Renal cortex interstitium (tissue), 11 donors: ENCODE data around the gene DHX30. TPM values are rescaled to one million over a fixed set of nuclear protein-coding genes. Genes with fewer than 3 reads are reported as not detected.
"Not testable (repeated sequence)": the region's sequence is repeated elsewhere in the genome, so short reads cannot be mapped to it uniquely, and the experiment has no call there.

Source experiments
- DNase-seq, 11 donors: peaks; one replicate each; pipeline ENCODE4 v3.0.0-alpha.2; 2013; ENCODE audit warnings: low read depth in 9 of 11, low spot score in 4 of 11; ENCODE audit errors: extremely low read depth in 1 of 11
- polyA plus RNA-seq, 3 donors: library from polyadenylated mRNA; unstranded; fragments of 120-200 nt; gene quantifications; one replicate each; pipeline ENCODE4 v1.2.1, GENCODE V29; 2013; ENCODE audit not compliant: insufficient read length in 3 of 3

The DHX30 gene
- polyA plus RNA-seq, 3 donors: 56.9 to 70.5 (median 70.3) TPM

GRCh38 chr3:47868306-47868705 lies 65.4 kb downstream of the DHX30 start:
- no peak for DNase-seq

- no peak for DNase-seq
Observed at GRCh38 chr3:47870156-47870555, 67.2 kb downstream of the DHX30 start.

GRCh38 chr3:47870702-47871260 lies 67.8 kb downstream of the DHX30 start:
- DNase-seq: no peak

GRCh38 chr3:47871389-47871788 lies 68.5 kb downstream of the DHX30 start:
- DNase-seq: no peak

GRCh38 chr3:47872916-47873315 lies 70.0 kb downstream of the DHX30 start:
- DNase-seq: no peak

- DNase-seq: no peak
Observed at GRCh38 chr3:47874438-47874837, 71.5 kb downstream of the DHX30 start.

GRCh38 chr3:47874913-47875312 lies 72.0 kb downstream of the DHX30 start:
- DNase-seq: no peak

- no peak for DNase-seq
Observed at GRCh38 chr3:47877290-47877689, 74.4 kb downstream of the DHX30 start.

- no peak for DNase-seq
Observed at GRCh38 chr3:47877719-47878118, 74.8 kb downstream of the DHX30 start.

GRCh38 chr3:47882338-47882737 lies 79.4 kb downstream of the DHX30 start:
- no peak for DNase-seq

- DNase-seq: no peak
Observed at GRCh38 chr3:47884603-47885002, 81.7 kb downstream of the DHX30 start.

GRCh38 chr3:47885168-47885567 lies 82.2 kb downstream of the DHX30 start:
- no peak for DNase-seq

GRCh38 chr3:47887991-47888390 lies 85.1 kb downstream of the DHX30 start:
- not testable (repeated sequence) for DNase-seq

- no peak for DNase-seq
Observed at GRCh38 chr3:47888986-47889757, 86.2 kb downstream of the DHX30 start.

GRCh38 chr3:47890126-47890827 lies 87.3 kb downstream of the DHX30 start:
- DNase-seq: peak in 10 of 11 donors; percentile 8 to 44 (median 26)

GRCh38 chr3:47890828-47891612 lies 88.1 kb downstream of the DHX30 start:
- DNase-seq: peak; percentile 31 to 79 (median 59)

GRCh38 chr3:47891613-47892005 lies 88.7 kb downstream of the DHX30 start:
- no peak for DNase-seq

- no peak for DNase-seq
Observed at GRCh38 chr3:47892286-47893040, 89.5 kb downstream of the DHX30 start.

GRCh38 chr3:47895241-47895640 lies 92.3 kb downstream of the DHX30 start:
- no peak for DNase-seq
